Tibial nerve (tissue), 4 donors: ENCODE results near the gene SDHD. TPM values are rescaled to one million over a fixed set of nuclear protein-coding genes. Genes with fewer than 3 reads are reported as not detected.

Experiments
- DNase-seq, 2 donors: peaks; one replicate each; pipeline ENCODE4 v3.0.0-alpha.2; 2019; ENCODE audit warnings: low spot score in 2 of 2
- H3K27ac ChIP-seq, 4 donors: fragments of 200-600 bp; sonication (generic) in 3 of 4; one replicate each; pipeline ENCODE4 v1.5.1; 2017 to 2019; ENCODE audit warnings: mild to moderate bottlenecking in 1 of 4
- H3K27me3 ChIP-seq, 2 donors: fragments of 200-600 bp; sonication (generic) in 1 of 2; one replicate each; pipeline versions ENCODE4 v1.5.1 to v1.6.0; 2017 to 2019
- H3K36me3 ChIP-seq, 3 donors: fragments of 200-600 bp; sonication (generic); one replicate each; pipeline ENCODE4 v1.5.1; 2018 to 2019
- H3K4me1 ChIP-seq, 4 donors: fragments of 200-600 bp; sonication (generic) in 3 of 4; one replicate each; pipeline ENCODE4 v1.5.1; 2017 to 2019
- H3K4me3 ChIP-seq, 4 donors: fragments of 200-600 bp; sonication (generic) in 3 of 4; one replicate each; pipeline ENCODE4 v1.5.1; 2017 to 2019; ENCODE audit warnings: mild to moderate bottlenecking in 1 of 4, moderate library complexity in 1 of 4
- H3K9me3 ChIP-seq, 4 donors: fragments of 200-600 bp; sonication (generic) in 3 of 4; one replicate each; pipeline ENCODE4 v1.5.1; 2017 to 2019
- CTCF ChIP-seq, 5 experiments: fragments of 200-600 bp in 3 of 5; fragments of 450-650 bp in 2 of 5; sonication (generic) in 3 of 5; IDR thresholded peaks; one replicate each; pipeline ENCODE4 v1.5.1; 2016 to 2019; ENCODE audit warnings: antibody characterized with exemption in 5 of 5, mild to moderate bottlenecking in 3 of 5, moderate library complexity in 2 of 5
- EP300 ChIP-seq, 2 donors: sonication (generic); formaldehyde crosslinking; IDR thresholded peaks; one replicate each; pipeline ENCODE4 v1.6.1; 2017; ENCODE audit warnings: antibody characterized with exemption in 2 of 2, mild to moderate bottlenecking in 1 of 2
- POLR2A ChIP-seq, 2 donors: fragments of 450-650 bp; IDR thresholded peaks; one replicate each; pipeline ENCODE4 v1.6.1; 2017; ENCODE audit warnings: antibody characterized with exemption in 2 of 2, mild to moderate bottlenecking in 2 of 2, moderate library complexity in 2 of 2
- WGBS, 2 donors: methylation state at CpG; one replicate each; pipeline ENCODE4 v1.1.5; 2018; 5-methylcytosine and 5-hydroxymethylcytosine counted together
- total RNA-seq, 4 donors: library from RNA; depleted of rRNA; stranded (reverse); fragments of >200 nt; gene quantifications; one replicate each; pipeline ENCODE4 v1.1.0, GENCODE V29; 2016

SDHD gene
- 100 to 1,000 TPM in 1 of 4 donors, 10 to 100 TPM in 3; 69.5 to 103 (median 88.3) TPM for total RNA-seq

GRCh38 chr11:112086422-112087191, at the start of gene SDHD, which contains the start of gene TIMM8B:
SDHD (plus strand) TSS chr11:112086873; CDS start chr11:112086908, 35 bp downstream.
TIMM8B (minus strand) TSS chr11:112086756; CDS start chr11:112086723, 33 bp downstream.
- peak; percentile 90 to 94 for DNase-seq
- Histone ChIP-seq H3K36me3 (peaks cover 0 to 71% (median 18%) of the 10 kb centered on the region in 3 donors), H3K4me3 (peak within 1 kb of the TSS; percentile 60 to 94 (median 78)), H3K27me3 (no peaks in the 10 kb centered on the region), H3K9me3 (no peaks in the 10 kb centered on the region), H3K27ac (peak within 1 kb of the TSS; percentile 75 to 88 (median 83)), H3K4me1 (peaks cover 0 to 48% (median 23%) of the 10 kb centered on the region in 4 donors)
- 0 to 1% methylated on average over 39 to 44 of the region's 45 CpGs for WGBS, 2 donors
- TF ChIP-seq EP300 (IDR thresholded peaks at IDR 0.05) (peak; percentile 89 to 92), CTCF (IDR thresholded peaks at IDR 0.05) (peak in 3 of 5 experiments; percentile 8 to 56 (median 56)), POLR2A (IDR thresholded peaks at IDR 0.05) (peak; percentile 14 to 48)

- no peak for DNase-seq
- H3K4me3 ChIP-seq = no peak overlapping the region
- no peaks in the 10 kb centered on the region for H3K4me1 ChIP-seq
- H3K27ac ChIP-seq = no peak overlapping the region
- no peak for TF ChIP-seq CTCF (IDR thresholded peaks at IDR 0.05)
- no peak for TF ChIP-seq EP300 (IDR thresholded peaks at IDR 0.05)
- no peak for TF ChIP-seq POLR2A (IDR thresholded peaks at IDR 0.05)
- H3K9me3 ChIP-seq = no peaks in the 10 kb centered on the region
- peaks cover 0 to 91% (median 8%) of the 10 kb centered on the region in 3 donors for H3K36me3 ChIP-seq
- H3K27me3 ChIP-seq = no peaks in the 10 kb centered on the region
Observed at GRCh38 chr11:112037527-112037926, 49.1 kb upstream of the SDHD start.

- no peak overlapping the region for H3K27ac ChIP-seq
- no peaks in the 10 kb centered on the region for H3K4me1 ChIP-seq
Observed at GRCh38 chr11:112042161-112042960, 44.3 kb upstream of the SDHD start.

GRCh38 chr11:112042961-112043304, 43.7 kb upstream of the SDHD start:
- Histone ChIP-seq H3K4me3 (no peak overlapping the region), H3K4me1 (no peaks in the 10 kb centered on the region), H3K27ac (no peak overlapping the region), H3K27me3 (no peaks in the 10 kb centered on the region), H3K9me3 (no peaks in the 10 kb centered on the region), H3K36me3 (peaks cover 2 to 99% (median 6%) of the 10 kb centered on the region in 3 donors)
- WGBS, 2 donors = 89 to 92% methylated on average over 2 of the region's 2 CpGs
- DNase-seq = no peak
- TF ChIP-seq CTCF (IDR thresholded peaks at IDR 0.05) = no peak
- no peak for TF ChIP-seq EP300 (IDR thresholded peaks at IDR 0.05)
- no peak for TF ChIP-seq POLR2A (IDR thresholded peaks at IDR 0.05)

More at GRCh38 chr11:112042161-112042960, 44.3 kb upstream of the SDHD start:
- 55 to 65% methylated on average over 6 of the region's 6 CpGs for WGBS, 2 donors
- Histone ChIP-seq H3K27me3 (no peaks in the 10 kb centered on the region), H3K9me3 (no peaks in the 10 kb centered on the region), H3K36me3 (peaks cover 2 to 99% (median 6%) of the 10 kb centered on the region in 3 donors), H3K4me3 (no peak overlapping the region)
- TF ChIP-seq POLR2A (IDR thresholded peaks at IDR 0.05) (no peak), EP300 (IDR thresholded peaks at IDR 0.05) (no peak), CTCF (IDR thresholded peaks at IDR 0.05) (no peak)
- no peak for DNase-seq
